HG03378 (cell line): Measurements from ENCODE around the gene NFYC.
"Not testable (repeated sequence)": the region's sequence is repeated elsewhere in the genome, so short reads cannot be mapped to it uniquely, and the experiment has no call there.

Source experiments
- ATAC-seq: cut with Tn5 transposase; IDR thresholded peaks from one replicate; pipeline ENCODE4 v1.9.1; 2021; ENCODE audit warnings: mild to moderate bottlenecking, moderate library complexity; ENCODE audit not compliant: unreplicated experiment

The NFYC gene

DNA sequence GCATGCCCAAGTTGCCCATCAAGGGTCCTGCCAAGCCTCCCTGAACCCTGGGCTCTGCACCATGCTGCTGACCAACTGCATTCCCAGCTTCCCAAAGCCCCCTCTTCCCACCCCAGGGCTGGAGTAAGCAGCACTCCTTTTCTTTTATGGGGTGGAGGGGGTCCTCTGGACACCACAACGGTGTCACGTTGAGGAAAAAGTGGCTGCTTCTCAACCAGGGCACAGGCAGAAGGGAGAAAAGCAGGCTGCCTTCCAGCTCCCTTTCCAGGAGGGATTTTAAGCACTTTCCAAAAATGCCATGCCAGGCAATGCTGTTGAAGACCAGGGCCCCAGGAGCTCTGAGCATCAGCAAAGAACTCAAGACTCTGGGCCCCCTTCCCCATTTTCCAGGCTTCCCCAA lies 26.7 kb upstream of the NFYC start:
- no peak for ATAC-seq

DNA sequence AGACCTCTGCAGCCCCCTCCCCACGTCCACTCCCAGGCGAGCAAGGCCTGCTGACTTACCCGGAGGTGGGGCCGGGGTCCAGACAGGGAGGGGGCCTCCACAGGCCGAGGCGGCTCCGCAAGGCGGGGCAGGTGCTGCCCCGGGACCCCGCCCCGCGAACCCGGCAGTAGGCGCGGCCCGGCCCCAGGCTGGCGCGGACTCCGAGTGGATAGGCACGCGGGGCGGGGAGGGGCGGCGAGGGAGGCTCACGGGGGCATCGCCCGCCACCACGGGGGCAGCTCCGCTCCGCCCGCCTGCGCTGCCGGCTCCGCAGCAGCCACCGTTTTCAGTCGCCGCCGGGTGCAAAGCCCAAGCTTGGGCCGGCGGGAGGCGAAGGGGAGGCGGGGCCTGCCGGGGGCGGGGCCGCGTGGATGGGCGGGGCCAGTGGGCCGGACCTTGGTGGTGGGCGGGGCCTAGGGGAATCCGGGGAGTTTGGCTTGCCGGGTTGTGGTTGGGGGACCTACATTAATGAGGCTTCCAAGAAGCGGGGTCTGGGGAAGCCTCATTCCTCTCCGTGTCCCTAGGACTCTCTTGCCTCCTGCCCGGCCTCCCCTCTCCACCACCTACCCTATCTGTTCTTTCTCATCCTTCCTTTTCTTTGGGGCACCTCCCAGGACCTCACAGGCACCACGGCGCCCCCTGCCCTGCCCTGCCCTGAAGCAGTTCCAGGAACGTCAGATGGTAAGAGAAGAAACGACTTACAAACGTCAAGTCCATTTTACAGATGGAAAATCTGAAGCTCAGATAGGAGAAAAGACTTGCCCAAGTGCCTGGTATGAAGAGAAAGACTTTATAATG lies 26.0 kb upstream of the NFYC start, which contains the start of gene RIMS3:
TSS of gene RIMS3 (minus strand) at position 348 of the 837 bp plus-strand sequence. CDS start 23,757 bp downstream, outside the sequence.
- ATAC-seq: no peak

DNA sequence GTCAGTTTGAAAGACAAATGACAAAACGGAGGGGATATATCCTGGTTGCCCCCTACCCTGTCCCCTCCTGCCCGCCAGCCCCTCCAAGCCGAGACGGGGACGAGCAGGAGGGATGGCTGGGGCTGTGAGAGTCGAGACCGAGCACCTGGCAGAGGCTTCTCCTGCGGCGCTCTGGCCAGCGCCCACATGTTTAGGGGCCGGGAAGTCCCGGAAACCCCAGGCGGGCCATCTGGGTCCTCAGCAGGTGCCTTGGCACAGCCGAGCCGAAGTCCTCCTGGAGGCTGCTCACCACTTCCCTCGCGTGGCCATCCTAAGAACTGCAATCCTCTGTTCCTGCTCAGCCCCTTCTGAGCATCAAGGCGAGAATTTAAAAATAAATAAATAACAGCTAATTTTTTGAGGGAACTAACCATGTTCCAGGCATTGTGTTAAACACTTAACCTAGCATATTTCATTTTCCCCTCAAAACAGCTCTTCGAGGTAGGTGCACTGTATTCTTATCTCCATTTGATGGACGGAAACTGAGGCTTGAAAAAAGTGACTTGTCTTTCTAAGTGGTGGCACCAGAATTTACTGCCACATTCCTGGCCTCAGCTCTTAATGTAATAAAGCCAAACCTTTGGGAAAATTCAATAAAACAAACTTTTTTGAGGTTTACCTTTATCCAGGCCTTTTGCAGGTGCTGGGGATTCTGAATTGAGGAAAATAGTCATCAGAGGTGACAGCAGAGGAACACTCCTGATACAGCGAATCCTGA lies 22.6 kb upstream of the NFYC start:
- peak; percentile 82 for ATAC-seq

- no peak for ATAC-seq
These were observed 18.1 kb upstream of the NFYC start for GRCh38 chr1:40673452-40673851.

DNA sequence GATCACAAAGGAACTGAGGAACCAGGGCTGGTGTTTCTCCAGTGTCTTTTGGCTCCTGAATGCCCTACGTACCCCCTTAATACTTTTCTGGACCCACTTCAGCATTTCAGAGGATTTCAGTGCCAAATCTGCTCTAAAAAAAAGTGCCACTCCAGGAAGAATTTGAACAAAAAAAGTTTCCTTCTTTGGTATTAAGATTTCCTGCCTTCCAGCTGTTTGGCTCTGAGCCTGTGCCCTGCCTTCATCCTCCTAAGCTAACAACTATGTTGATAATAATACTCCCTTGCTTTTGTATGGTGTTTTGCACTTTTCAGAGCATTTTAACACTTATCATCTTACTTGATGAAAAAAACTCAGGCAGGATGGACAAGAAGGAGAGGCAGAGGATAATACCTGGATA lies 15.0 kb upstream of the NFYC start:
- ATAC-seq: no peak

DNA sequence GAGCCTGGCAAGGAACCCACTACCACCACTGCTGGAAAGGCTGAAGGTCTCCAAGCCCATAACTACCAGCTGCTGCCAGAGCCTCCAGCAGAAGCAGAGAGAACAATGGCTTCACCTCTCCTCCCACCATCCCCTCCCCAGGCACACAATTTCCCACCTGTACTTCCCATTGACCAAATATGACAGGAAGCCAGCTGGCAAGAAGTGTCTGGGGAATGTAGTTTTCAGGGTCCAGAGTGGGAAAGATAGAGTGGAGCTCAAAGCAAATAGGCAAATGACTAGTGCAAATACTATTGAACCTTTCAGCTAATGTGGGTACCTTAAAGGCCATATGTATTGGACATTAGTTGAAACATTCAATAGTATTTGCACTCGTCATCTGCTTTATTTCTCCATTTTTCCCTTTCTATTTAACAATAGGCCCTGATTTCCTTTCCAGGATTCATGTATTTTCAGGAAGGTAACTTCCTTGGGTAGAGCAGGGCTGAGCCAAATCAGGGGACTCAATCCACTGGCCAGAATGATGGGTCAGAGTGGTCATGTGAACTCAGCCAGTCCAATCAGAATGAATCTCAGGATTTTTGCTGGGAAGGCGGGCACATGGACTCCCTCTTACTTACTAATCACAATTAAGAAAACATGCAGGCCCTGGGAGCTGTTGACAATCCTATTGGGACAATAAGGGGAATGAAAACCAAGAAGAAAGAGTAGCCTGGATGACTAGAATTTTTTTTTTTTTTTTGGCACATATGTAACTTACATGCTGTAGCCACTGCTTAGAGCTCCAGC lies 12.1 kb upstream of the NFYC start:
- ATAC-seq: no peak

GRCh38 chr1:40684669-40685068 lies 6.8 kb upstream of the NFYC start:
- no peak for ATAC-seq

DNA sequence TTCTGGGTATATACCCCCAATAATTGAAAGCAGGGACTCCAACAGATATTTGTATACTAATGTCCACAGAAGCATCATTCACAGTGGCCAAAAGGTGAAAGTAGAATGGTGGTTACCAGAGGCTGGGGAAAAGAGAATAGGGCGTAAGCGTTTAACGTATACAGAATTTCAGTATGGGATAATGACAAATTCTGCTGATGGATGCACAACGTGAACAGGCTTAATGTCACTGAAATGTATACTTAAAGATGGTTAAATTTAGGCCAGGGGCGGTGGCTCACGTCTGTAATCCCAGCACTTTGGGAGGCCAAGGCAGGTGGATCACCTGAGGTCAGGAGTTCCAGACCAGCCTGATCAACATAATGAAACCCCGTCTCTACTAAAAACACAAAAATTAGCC lies 4.4 kb upstream of the NFYC start:
- no peak for ATAC-seq

DNA sequence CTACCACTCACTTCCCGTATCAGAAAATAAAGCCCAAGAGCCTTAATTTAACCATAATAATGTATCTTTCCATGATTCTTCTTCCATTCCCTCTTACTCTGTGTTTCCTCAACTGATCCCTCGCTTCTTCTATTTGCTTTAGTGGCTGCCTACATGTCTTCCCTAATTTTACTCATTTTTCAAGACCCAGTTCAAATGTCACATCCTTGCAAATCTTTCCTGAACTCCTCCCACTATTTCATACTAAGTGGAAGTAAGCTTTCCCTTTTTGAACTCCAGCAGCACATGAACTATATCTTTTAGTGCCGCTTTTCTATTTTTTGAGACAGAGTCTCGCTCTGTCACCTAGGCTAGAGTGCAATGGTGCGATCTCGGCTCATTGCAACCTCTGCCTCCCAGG lies 3.8 kb upstream of the NFYC start:
- no peak for ATAC-seq

- no peak for ATAC-seq
These were observed 1.8 kb upstream of the NFYC start for GRCh38 chr1:40689737-40690136.

DNA sequence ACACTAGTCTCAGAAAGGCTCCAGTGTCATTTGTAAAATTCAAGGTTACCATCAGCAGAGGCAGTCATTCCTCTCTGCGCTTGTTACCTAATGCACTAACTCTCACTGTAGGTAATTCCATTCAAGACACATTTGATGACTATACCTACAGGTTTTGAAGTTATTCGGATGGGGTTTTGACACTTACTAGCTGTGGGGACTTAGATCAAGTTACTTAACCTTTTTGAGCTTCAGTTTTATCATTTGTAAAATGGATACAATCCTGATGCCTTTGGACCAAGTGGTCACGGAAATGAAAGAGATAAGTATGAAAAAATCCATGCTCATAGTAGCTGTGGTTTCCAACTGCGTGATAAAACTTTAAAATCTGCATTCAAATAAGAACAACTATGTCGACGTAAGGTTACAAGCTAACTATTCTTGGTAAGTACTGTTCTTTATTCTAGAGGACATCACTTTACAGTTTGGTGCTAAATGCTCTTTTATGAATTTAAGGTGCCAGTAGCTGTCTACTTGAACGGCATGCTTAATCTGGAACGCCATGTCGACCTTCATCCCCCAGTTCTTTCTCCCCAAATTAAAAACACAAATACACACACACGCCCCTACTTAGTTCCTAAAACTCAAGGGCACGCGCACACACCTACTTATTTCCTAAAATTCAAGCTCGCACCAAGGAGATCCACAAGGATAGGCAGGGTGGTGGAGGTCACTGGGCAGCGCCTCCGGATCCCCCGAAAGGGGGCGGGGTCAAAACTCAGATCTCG lies 550 bp upstream of the NFYC start:
- ATAC-seq: no peak

DNA sequence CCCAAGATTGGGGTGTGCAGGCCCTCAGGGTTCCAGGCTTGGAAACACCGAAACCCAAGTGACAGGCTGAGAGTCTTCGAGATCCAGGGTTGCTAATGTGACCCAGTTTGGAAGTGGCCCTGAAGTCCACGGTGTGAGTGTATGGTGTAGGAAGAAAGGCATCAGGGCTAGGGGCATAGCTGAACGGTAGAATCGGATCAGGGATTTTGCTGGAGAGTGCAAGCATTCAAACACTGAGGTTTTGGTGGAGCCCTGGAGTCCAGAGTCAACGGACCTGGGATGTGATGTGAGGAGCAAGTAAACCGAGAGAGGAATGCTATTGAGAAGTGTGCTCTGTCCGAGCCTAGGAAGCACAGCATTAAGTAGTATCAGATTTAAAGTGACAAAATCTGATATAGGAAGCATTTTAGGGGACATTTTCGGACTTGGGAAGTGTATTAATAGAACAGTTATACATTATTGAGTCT lies 958 bp downstream of the NFYC start:
- no peak for ATAC-seq

- no peak for ATAC-seq
These were observed 1.9 kb downstream of the NFYC start for GRCh38 chr1:40693425-40693824.

DNA sequence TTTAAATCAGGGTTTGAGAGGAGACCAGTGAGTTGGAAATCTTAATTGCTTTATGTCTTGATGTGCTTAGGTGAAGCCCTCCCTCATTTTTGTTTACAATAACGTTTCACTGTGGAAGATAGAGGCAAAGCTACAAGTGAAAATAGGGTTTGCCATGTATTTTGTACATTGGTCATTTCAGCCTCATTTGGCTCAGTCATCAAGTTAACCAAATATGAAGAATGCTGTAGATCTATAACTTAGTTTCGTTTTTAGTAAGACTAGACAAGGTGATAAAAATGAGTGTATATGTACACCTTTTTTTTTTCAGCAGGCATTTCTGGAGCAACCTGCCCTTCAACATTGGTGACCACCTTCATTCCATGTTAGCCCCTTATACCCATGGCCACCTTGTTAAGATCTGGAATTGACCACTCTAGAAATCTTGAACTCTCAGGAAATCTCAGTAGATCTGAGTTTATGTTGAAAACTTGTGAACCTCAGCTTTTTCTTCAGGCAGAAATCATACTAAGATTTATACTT lies 2.9 kb downstream of the NFYC start:
- ATAC-seq: no peak

GRCh38 chr1:40696294-40696693 lies 4.8 kb downstream of the NFYC start:
- no peak for ATAC-seq

- ATAC-seq: no peak
These were observed 5.9 kb downstream of the NFYC start for GRCh38 chr1:40697436-40697835.

DNA sequence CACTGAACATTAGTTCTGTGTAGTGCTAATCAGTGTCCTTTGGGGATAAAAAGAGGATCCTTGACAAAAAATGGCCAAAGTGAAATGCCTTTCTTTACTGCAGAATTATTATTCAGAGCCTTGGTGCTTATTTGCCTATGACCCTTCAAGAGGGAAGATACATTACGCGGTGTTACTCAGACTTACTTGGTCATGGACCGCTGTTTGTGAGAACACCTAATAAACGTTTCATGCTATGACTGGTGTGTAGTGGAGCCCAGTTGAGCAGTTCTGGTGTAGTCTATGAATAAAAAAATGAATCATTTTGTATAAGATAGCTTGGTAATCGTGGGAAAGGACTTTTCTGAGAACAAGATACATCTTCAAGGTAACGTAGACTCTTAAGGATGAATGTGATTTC lies 8.3 kb downstream of the NFYC start:
- ATAC-seq: peak; percentile 66

GRCh38 chr1:40701684-40702083 lies 10.2 kb downstream of the NFYC start:
- ATAC-seq: no peak

DNA sequence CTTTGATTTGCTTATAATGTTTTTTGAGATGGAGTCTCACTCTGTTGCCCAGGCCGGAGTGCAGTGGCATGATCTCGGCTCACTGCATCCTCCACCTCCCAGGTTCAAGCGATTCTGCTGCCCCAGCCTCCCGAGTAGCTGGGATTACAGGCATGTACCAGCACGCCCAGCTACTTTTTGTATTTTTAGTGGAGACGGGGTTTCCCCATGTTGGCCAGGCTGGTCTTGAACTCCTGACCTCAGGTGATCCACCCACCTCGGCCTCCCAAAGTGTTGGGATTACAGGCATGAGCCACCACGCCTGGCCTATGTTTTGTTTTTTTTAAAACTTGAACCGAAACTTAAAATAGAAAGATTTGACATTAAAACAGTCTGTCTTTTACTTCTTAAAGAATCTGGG lies 11.3 kb downstream of the NFYC start:
- ATAC-seq: not testable (repeated sequence)

GRCh38 chr1:40703316-40703715 lies 11.8 kb downstream of the NFYC start:
- ATAC-seq: no peak
